IMR-90 (cell line): ENCODE results near the gene MAGI3.

Experiments
- FOS ChIP-seq: fragments of 150-350 bp; IDR thresholded peaks from 2 replicates; pipeline ENCODE4 v1.6.1; 2016; ENCODE audit warnings: low read depth, low read length
- POLR2A ChIP-seq: IDR thresholded peaks from 2 replicates; pipeline ENCODE4 v1.6.1; 2012; ENCODE audit warnings: mild to moderate bottlenecking, low read depth, low read length
- RAD21 ChIP-seq: IDR thresholded peaks from 2 replicates; pipeline ENCODE4 v1.6.1; 2012; ENCODE audit warnings: low read length, improper control_type of control experiment
- USF2 ChIP-seq: fragments of 150-350 bp; IDR thresholded peaks from 2 replicates; pipeline ENCODE4 v1.6.1; 2017; ENCODE audit warnings: mild to moderate bottlenecking, antibody characterized with exemption, low read length, low read depth
- TF ChIP-seq, protein P1 (sequence below): conservative IDR thresholded peaks from 2 replicates; pipeline ENCODE4 v1.5.1; 2012; ENCODE audit warnings: mild to moderate bottlenecking, low read depth, low read length, improper control_type of control experiment

DNA sequence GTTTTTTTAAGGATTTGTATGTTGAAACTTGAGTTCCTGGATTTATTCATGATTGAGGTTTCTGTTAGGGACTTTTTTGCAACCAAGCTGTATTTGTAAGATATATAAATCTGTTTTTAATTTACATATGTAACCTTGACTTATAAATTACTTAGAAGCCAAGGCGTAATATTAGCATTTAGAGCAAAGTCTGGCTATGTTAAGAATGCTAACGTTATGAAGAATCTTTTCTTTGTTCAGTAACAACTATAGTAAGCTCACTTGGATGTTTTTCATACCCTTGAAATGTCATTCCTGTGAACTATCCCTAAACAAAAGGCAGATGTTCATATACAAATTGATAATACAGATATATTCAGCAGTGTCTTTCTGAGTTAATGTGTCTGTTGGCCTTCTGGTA lies 155.3 kb downstream of the MAGI3 start:
- TF ChIP-seq POLR2A (no peak), FOS (no peak), RAD21 (no peak), USF2 (no peak)
- TF ChIP-seq, protein P1, sequence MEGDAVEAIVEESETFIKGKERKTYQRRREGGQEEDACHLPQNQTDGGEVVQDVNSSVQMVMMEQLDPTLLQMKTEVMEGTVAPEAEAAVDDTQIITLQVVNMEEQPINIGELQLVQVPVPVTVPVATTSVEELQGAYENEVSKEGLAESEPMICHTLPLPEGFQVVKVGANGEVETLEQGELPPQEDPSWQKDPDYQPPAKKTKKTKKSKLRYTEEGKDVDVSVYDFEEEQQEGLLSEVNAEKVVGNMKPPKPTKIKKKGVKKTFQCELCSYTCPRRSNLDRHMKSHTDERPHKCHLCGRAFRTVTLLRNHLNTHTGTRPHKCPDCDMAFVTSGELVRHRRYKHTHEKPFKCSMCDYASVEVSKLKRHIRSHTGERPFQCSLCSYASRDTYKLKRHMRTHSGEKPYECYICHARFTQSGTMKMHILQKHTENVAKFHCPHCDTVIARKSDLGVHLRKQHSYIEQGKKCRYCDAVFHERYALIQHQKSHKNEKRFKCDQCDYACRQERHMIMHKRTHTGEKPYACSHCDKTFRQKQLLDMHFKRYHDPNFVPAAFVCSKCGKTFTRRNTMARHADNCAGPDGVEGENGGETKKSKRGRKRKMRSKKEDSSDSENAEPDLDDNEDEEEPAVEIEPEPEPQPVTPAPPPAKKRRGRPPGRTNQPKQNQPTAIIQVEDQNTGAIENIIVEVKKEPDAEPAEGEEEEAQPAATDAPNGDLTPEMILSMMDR = no peak
